Panc1 (cell line): ENCODE results near the gene PLEKHA7. TPM values are rescaled to one million over a fixed set of nuclear protein-coding genes. Genes with fewer than 3 reads are reported as not detected.

ENCODE experiments used
- ATAC-seq: fragments of 200-7000 bp; cut with Tn5 transposase; 2 replicates; pipeline ENCODE4 v1.9.1; 2020; ENCODE audit warnings: mild to moderate bottlenecking, moderate library complexity
- BruUV-seq: library from RNA; stranded (reverse); fragments of 400-500 nt; replicated peaks from 2 replicates; lab custom pipeline; 2021; lab: Mats Ljungman, UMichigan
- CTCF ChIA-PET: fragments of 300-600 bp; sonication (Branson Sonifier 250); formaldehyde crosslinking; loops from one replicate; lab custom pipeline; 2022; ENCODE audit warnings: antibody characterized with exemption; lab: Charles Lee
- POLR2A ChIA-PET: fragments of 300-600 bp; sonication (Branson Sonifier 250); formaldehyde crosslinking; loops from one replicate; lab custom pipeline; 2022; ENCODE audit warnings: antibody characterized with exemption; lab: Charles Lee
- DNase-seq: peaks from one replicate; pipeline ENCODE4 v3.0.0-alpha.2; 2010; ENCODE audit warnings: low read depth, low spot score
- H3K27ac ChIP-seq: 2 replicates; pipeline ENCODE4 v1.5.1; 2011; ENCODE audit warnings: mild to moderate bottlenecking, low read length, inconsistent platforms
- H3K27me3 ChIP-seq: fragments of 200-500 bp; sonication (Bioruptor generic); 2 replicates; pipeline ENCODE4 v1.6.0; 2014; ENCODE audit warnings: low read length, inconsistent platforms; ENCODE audit not compliant: control insufficient read depth, insufficient read depth
- H3K36me3 ChIP-seq: fragments of 200-500 bp; sonication (Bioruptor generic); 2 replicates; pipeline ENCODE4 v1.5.1; 2014; ENCODE audit warnings: inconsistent platforms, mild to moderate bottlenecking, low read length, moderate library complexity; ENCODE audit not compliant: control insufficient read depth, insufficient read depth
- H3K4me1 ChIP-seq: 2 replicates; pipeline ENCODE4 v1.5.1; 2011; ENCODE audit warnings: inconsistent platforms, mild to moderate bottlenecking, low read length, moderate library complexity; ENCODE audit not compliant: control insufficient read depth, insufficient read depth
- H3K4me3 ChIP-seq, 2 experiments: 2 replicates each; pipeline ENCODE4 v1.5.1; 2011 to 2012; ENCODE audit warnings: low read depth in 2 of 2, low read length in 2 of 2, mild to moderate bottlenecking in 2 of 2, inconsistent platforms in 1 of 2, moderate library complexity in 1 of 2
- H3K9me3 ChIP-seq: fragments of 200-500 bp; sonication (Bioruptor generic); 2 replicates; pipeline ENCODE4 v1.5.1; 2014; ENCODE audit warnings: low read depth, mild to moderate bottlenecking, inconsistent platforms, low read length, moderate library complexity; ENCODE audit not compliant: control insufficient read depth, insufficient read depth
- CTCF ChIP-seq: fragments of 450-650 bp; IDR thresholded peaks from 2 replicates; pipeline ENCODE4 v1.5.1; 2017; ENCODE audit warnings: mild to moderate bottlenecking
- POLR2AphosphoS5 ChIP-seq: IDR thresholded peaks from 2 replicates; pipeline ENCODE4 v1.6.1; 2012; ENCODE audit warnings: mild to moderate bottlenecking, low read depth, low read length, moderate library complexity
- REST ChIP-seq, 2 experiments: IDR thresholded peaks; 2 replicates each; pipeline ENCODE4 v1.6.1; 2011 to 2012; ENCODE audit warnings: low read depth in 2 of 2, control low read depth in 1 of 2, low read length in 1 of 2, mild to moderate bottlenecking in 1 of 2, moderate library complexity in 1 of 2; ENCODE audit not compliant: insufficient read depth in 1 of 2
- SIN3A ChIP-seq: IDR thresholded peaks from 2 replicates; pipeline ENCODE4 v1.6.1; 2012; ENCODE audit warnings: low read depth, mild to moderate bottlenecking, low read length, moderate library complexity, borderline replicate concordance; ENCODE audit not compliant: insufficient read depth
- TCF7L2 ChIP-seq: IDR thresholded peaks from 2 replicates; pipeline ENCODE4 v1.6.1; 2011; ENCODE audit warnings: mild to moderate bottlenecking, low read depth, low read length, inconsistent platforms
- in situ Hi-C: cut with HindIII; loops from 2 replicates; pipeline ENCODE4 v1.10.0; 2016; ENCODE audit warnings: low sequenced_read_pairs, low pct_unique_long_range_greater_than_20kb
- intact Hi-C: fragments of 100-400 bp; cut with micrococcal nuclease; formaldehyde crosslinking; loops from one replicate; pipeline ENCODE4 v1.10.0; 2022; ENCODE audit not compliant: unreplicated experiment
- total RNA-seq: library from RNA; stranded (reverse); gene quantifications from one replicate; pipeline ENCODE4 v1.2.1, GENCODE V29; 2021; ENCODE audit not compliant: unreplicated experiment

PLEKHA7 gene
- total RNA-seq, 1 experiment from 2014 or later = 11.6 TPM

- DNase-seq (no peak), ATAC-seq (no peak)
- Histone ChIP-seq H3K9me3 (no peaks in the 10 kb centered on the region), H3K4me3 (no peak overlapping the region), H3K4me1 (no peaks in the 10 kb centered on the region), H3K36me3 (peaks cover 8% of the 10 kb centered on the region; the same call in 1 of the 2 replicates), H3K27me3 (no peaks in the 10 kb centered on the region), H3K27ac (no peak overlapping the region)
- ChIA-PET POLR2A (no interaction called here), CTCF (no interaction called here)
- intact Hi-C loops = no loop called here
- no TSS peak for BruUV-seq
- in situ Hi-C loops = no loop called here
- TF ChIP-seq TCF7L2 (no peak), REST (IDR thresholded peaks at IDR 0.05; ENCODE audit: insufficient read depth in 1 of 2, low read depth in 2 of 2, low read length in 1 of 2) (no peak), SIN3A (no peak), POLR2AphosphoS5 (no peak), CTCF (no peak)
Measured at GRCh38 chr11:16759857-16760508, 254.2 kb downstream of the PLEKHA7 start.

- H3K9me3 ChIP-seq = no peaks in the 10 kb centered on the region
- no peaks in the 10 kb centered on the region for H3K4me1 ChIP-seq
- intact Hi-C loops = no loop called here
- H3K4me3 ChIP-seq = no peak overlapping the region
- TF ChIP-seq POLR2AphosphoS5 (0 out of 2 replicates have a peak, but pooled peaks have one; percentile 23), SIN3A (no peak)
- peaks cover 8% of the 10 kb centered on the region; the same call in 1 of the 2 replicates for H3K36me3 ChIP-seq
- H3K27me3 ChIP-seq = no peaks in the 10 kb centered on the region
- DNase-seq = no peak
- ChIA-PET POLR2A (no interaction called here), CTCF (no interaction called here)
- no peak overlapping the region for H3K27ac ChIP-seq
- in situ Hi-C loops = no loop called here
- no peak for ATAC-seq
- BruUV-seq = no TSS peak
Measured at GRCh38 chr11:16758382-16759024, 255.7 kb downstream of the PLEKHA7 start.

- in situ Hi-C loops (no loop called here), intact Hi-C loops (no loop called here)
- TF ChIP-seq SIN3A = no peak
- no peak for TF ChIP-seq POLR2AphosphoS5
- no peak for TF ChIP-seq CTCF
- TF ChIP-seq REST (IDR thresholded peaks at IDR 0.05; ENCODE audit: insufficient read depth in 1 of 2, low read depth in 2 of 2, low read length in 1 of 2) = no peak
- TF ChIP-seq TCF7L2 = no peak
- no TSS peak for BruUV-seq
- no peak for ATAC-seq
- CTCF ChIA-PET = no interaction called here
- Histone ChIP-seq H3K27ac (no peak overlapping the region), H3K9me3 (no peaks in the 10 kb centered on the region), H3K4me1 (no peaks in the 10 kb centered on the region), H3K36me3 (peaks cover 30% of the 10 kb centered on the region), H3K27me3 (no peaks in the 10 kb centered on the region), H3K4me3 (no peak overlapping the region)
- DNase-seq = no peak
- POLR2A ChIA-PET = no interaction called here
Measured at GRCh38 chr11:16750417-16750816, 263.8 kb downstream of the PLEKHA7 start.
